ENCODE data around the gene GRIK1. TPM values are rescaled to one million over a fixed set of nuclear protein-coding genes. Genes with fewer than 3 reads are reported as not detected.

The GRIK1 gene
- total RNA-seq, 1 experiment from 2014 or later: not detected

- TF ChIP-seq EZH2 (IDR thresholded peaks at IDR 0.05; ENCODE audit: low read depth) (no peak), CTCF (conservative IDR thresholded peaks at IDR 0.05) (no peak)
- no peak overlapping the region for H2AFZ ChIP-seq
- no TSS peak for BruUV-seq (replicated peaks)
- no peak overlapping the region for H3K4me3 ChIP-seq
- H3K27me3 ChIP-seq (ENCODE audit: insufficient read depth, low read depth): no peaks in the 10 kb centered on the region
- no peaks in the 10 kb centered on the region for H3F3A ChIP-seq (ENCODE audit: insufficient read depth, low read depth)
- no peak for DNase-seq
- no peaks in the 10 kb centered on the region for H3K79me2 ChIP-seq (ENCODE audit: low read depth)
- H3K9me3 ChIP-seq (ENCODE audit: insufficient read depth, low read depth): no peaks in the 10 kb centered on the region
- POLR2A ChIA-PET (ENCODE audit: unreplicated experiment): no interaction called here
- no peak overlapping the region for H3K27ac ChIP-seq
- H3K4me1 ChIP-seq (replicated peaks; ENCODE audit: insufficient read depth): no peaks in the 10 kb centered on the region
- CTCF ChIA-PET: no interaction called here
- intact Hi-C loops (cut with micrococcal nuclease; ENCODE audit: unreplicated experiment): no loop called here
- H4K20me1 ChIP-seq (ENCODE audit: insufficient read depth): no peaks in the 10 kb centered on the region
- no peak overlapping the region for H3K4me2 ChIP-seq
- no peaks in the 10 kb centered on the region for H3K9me2 ChIP-seq (ENCODE audit: insufficient read depth)
- no peaks in the 10 kb centered on the region for H3K36me3 ChIP-seq (ENCODE audit: low read depth)
These were observed 301.0 kb downstream of the GRIK1 start for GRCh38 chr21:29638761-29639327.

GRCh38 chr21:29638138-29638537, 301.7 kb downstream of the GRIK1 start:
- H3K9me3 ChIP-seq (ENCODE audit: insufficient read depth, low read depth): no peaks in the 10 kb centered on the region
- TF ChIP-seq EZH2 (IDR thresholded peaks at IDR 0.05; ENCODE audit: low read depth): no peak
- no peak for TF ChIP-seq CTCF (conservative IDR thresholded peaks at IDR 0.05)
- H3K27ac ChIP-seq: no peak overlapping the region
- H3K27me3 ChIP-seq (ENCODE audit: insufficient read depth, low read depth): no peaks in the 10 kb centered on the region
- BruUV-seq (replicated peaks): no TSS peak
- no peaks in the 10 kb centered on the region for H3K36me3 ChIP-seq (ENCODE audit: low read depth)
- H3F3A ChIP-seq (ENCODE audit: insufficient read depth, low read depth): no peaks in the 10 kb centered on the region
- ChIA-PET CTCF (no interaction called here), POLR2A (ENCODE audit: unreplicated experiment) (no interaction called here)
- no peaks in the 10 kb centered on the region for H3K4me1 ChIP-seq (replicated peaks; ENCODE audit: insufficient read depth)
- no peaks in the 10 kb centered on the region for H4K20me1 ChIP-seq (ENCODE audit: insufficient read depth)
- no peaks in the 10 kb centered on the region for H3K9me2 ChIP-seq (ENCODE audit: insufficient read depth)
- no peak overlapping the region for H3K4me3 ChIP-seq
- no peak overlapping the region for H3K4me2 ChIP-seq
- H3K79me2 ChIP-seq (ENCODE audit: low read depth): no peaks in the 10 kb centered on the region
- no peak for DNase-seq
- intact Hi-C loops (cut with micrococcal nuclease; ENCODE audit: unreplicated experiment): no loop called here
- H2AFZ ChIP-seq: no peak overlapping the region

- no peaks in the 10 kb centered on the region for H3K9me2 ChIP-seq (ENCODE audit: insufficient read depth)
- no peak overlapping the region for H2AFZ ChIP-seq
- no peaks in the 10 kb centered on the region for H3F3A ChIP-seq (ENCODE audit: insufficient read depth, low read depth)
- TF ChIP-seq CTCF (conservative IDR thresholded peaks at IDR 0.05) (no peak), EZH2 (IDR thresholded peaks at IDR 0.05; ENCODE audit: low read depth) (no peak)
- no peaks in the 10 kb centered on the region for H3K9me3 ChIP-seq (ENCODE audit: insufficient read depth, low read depth)
- BruUV-seq (replicated peaks): no TSS peak
- H4K20me1 ChIP-seq (ENCODE audit: insufficient read depth): no peaks in the 10 kb centered on the region
- H3K4me3 ChIP-seq: no peak overlapping the region
- H3K4me1 ChIP-seq (replicated peaks; ENCODE audit: insufficient read depth): no peaks in the 10 kb centered on the region
- ChIA-PET POLR2A (ENCODE audit: unreplicated experiment) (no interaction called here), CTCF (no interaction called here)
- no peak overlapping the region for H3K27ac ChIP-seq
- intact Hi-C loops (cut with micrococcal nuclease; ENCODE audit: unreplicated experiment): no loop called here
- no peak for DNase-seq
- H3K79me2 ChIP-seq (ENCODE audit: low read depth): no peaks in the 10 kb centered on the region
- no peak overlapping the region for H3K4me2 ChIP-seq
- no peaks in the 10 kb centered on the region for H3K36me3 ChIP-seq (ENCODE audit: low read depth)
- H3K27me3 ChIP-seq (ENCODE audit: insufficient read depth, low read depth): no peaks in the 10 kb centered on the region
These were observed 302.2 kb downstream of the GRIK1 start for GRCh38 chr21:29637553-29637952.

Data from PC-9 (cell line).